ENCODE measurements around the gene PHLDB3. TPM values are rescaled to one million over a fixed set of nuclear protein-coding genes. Genes with fewer than 3 reads are reported as not detected.

Gene PHLDB3
- total RNA-seq, 2 experiments from 2014 or later: 6.0 to 20.6 TPM

DNA sequence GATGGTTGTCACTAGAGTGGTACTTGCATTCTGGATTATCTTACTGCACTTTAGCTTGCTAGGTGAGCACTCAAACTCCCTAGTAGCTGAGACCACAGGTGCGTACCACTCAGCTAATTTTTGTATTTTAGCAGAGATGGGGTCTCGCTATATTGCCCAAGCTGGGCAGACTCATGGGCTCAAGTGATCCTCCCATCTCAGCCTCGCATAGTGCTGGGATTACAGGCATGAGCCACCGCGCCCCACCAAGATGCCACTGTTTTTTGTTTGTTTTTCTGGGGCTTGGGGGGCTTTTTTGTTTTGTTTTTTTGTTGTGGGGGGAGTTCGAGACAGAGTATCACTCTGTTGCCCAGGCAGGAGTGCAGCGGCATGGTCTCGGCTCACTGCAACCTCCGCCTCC lies 56.9 kb downstream of the PHLDB3 start:
- H4K20me1 ChIP-seq (ENCODE audit: insufficient read depth, low read length): no peaks in the 10 kb centered on the region
- H3K4me1 ChIP-seq (ENCODE audit: insufficient read depth, low read length, poor library complexity, severe bottlenecking): no peaks in the 10 kb centered on the region
- no peaks in the 10 kb centered on the region for H3K36me3 ChIP-seq (ENCODE audit: insufficient read depth, low read length)
- H3K4me3 ChIP-seq (ENCODE audit: low read depth, low read length, poor library complexity, severe bottlenecking): no peak overlapping the region
- DNase-seq (ENCODE audit: low spot score): no peak
- ChIA-PET CTCF (ENCODE audit: unreplicated experiment) (interaction anchor here (1.0 to 1.2 kb wide), 2 partner anchors 70 to 72 kb away, joined by 3 to 4 read pairs; no protein-coding TSS in a partner anchor), POLR2A (interaction anchor here (0.6 kb wide), 1 partner anchor 201 kb away, joined by 3 read pairs; no protein-coding TSS in a partner anchor)
- no peaks in the 10 kb centered on the region for H3K79me2 ChIP-seq (ENCODE audit: insufficient read depth, low read depth, low read length)
- no peak for TF ChIP-seq EZH2phosphoT487 (IDR thresholded peaks at IDR 0.05; ENCODE audit: borderline replicate concordance, low read depth, low read length)
- TF ChIP-seq, protein P1, sequence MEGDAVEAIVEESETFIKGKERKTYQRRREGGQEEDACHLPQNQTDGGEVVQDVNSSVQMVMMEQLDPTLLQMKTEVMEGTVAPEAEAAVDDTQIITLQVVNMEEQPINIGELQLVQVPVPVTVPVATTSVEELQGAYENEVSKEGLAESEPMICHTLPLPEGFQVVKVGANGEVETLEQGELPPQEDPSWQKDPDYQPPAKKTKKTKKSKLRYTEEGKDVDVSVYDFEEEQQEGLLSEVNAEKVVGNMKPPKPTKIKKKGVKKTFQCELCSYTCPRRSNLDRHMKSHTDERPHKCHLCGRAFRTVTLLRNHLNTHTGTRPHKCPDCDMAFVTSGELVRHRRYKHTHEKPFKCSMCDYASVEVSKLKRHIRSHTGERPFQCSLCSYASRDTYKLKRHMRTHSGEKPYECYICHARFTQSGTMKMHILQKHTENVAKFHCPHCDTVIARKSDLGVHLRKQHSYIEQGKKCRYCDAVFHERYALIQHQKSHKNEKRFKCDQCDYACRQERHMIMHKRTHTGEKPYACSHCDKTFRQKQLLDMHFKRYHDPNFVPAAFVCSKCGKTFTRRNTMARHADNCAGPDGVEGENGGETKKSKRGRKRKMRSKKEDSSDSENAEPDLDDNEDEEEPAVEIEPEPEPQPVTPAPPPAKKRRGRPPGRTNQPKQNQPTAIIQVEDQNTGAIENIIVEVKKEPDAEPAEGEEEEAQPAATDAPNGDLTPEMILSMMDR (conservative IDR thresholded peaks at IDR 0.05; ENCODE audit: low read length): no peak
- H2AFZ ChIP-seq (ENCODE audit: low read length): no peak overlapping the region
- H3K9me3 ChIP-seq (ENCODE audit: low read length): no peaks in the 10 kb centered on the region
- intact Hi-C loops (cut with micrococcal nuclease; ENCODE audit: unreplicated experiment): loop anchor here (1.0 to 10.0 kb wide), 2 partner anchors 72 to 147 kb away; partner anchors contain the start of genes IRGQ and ZNF576
- BruUV-seq (replicated peaks): no TSS peak
- no peak overlapping the region for H3K27ac ChIP-seq (ENCODE audit: low read depth, low read length, poor library complexity, severe bottlenecking)
- no peak overlapping the region for H3K4me2 ChIP-seq (ENCODE audit: low read length)
- H3K9me2 ChIP-seq (ENCODE audit: insufficient read depth, low read length): no peaks in the 10 kb centered on the region

DNA sequence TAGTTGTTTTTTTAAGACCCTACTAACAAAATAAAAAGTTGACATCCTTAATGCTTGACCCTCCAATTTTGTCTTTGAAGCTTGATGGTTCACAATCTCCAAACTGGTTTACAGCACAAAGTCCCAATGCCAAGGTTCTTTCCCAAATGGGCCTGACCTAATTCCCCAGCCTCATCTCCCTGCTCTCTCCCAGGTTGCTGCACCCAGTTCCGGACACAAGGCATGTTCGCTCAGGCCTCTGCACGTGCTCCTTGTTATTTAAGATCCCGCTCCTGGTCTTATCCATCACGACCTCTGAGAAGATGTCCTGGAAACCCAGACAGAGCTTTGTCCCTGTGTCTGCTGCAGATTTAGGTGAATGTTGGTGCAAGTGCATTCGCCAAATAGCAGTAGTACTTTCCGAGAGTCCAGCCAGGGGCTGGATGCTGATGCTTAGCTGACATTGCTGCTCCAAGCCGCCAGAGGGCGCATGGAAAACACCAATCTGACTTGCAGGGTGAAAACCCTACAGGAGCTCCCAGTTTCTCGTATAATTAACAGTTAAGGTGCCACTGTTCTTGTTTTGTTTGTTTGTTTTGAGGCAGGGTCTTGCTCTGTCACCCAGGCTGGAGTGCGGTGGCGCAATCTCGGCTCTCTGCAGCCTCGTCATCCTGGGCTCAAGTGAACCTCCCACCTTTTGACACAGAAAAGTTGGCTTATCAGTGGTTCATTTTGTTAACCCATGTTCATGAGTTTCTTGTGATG lies 57.6 kb downstream of the PHLDB3 start:
- DNase-seq (ENCODE audit: low spot score): peak; percentile 77
- H3K9me2 ChIP-seq (ENCODE audit: insufficient read depth, low read length): no peaks in the 10 kb centered on the region
- ChIA-PET CTCF (ENCODE audit: unreplicated experiment) (interaction anchor here (1.0 to 1.2 kb wide), 3 partner anchors 71 to 74 kb away, joined by 3 to 7 read pairs (median 4); no protein-coding TSS in a partner anchor), POLR2A (interaction anchor here (0.6 to 0.8 kb wide), 2 partner anchors 202 to 231 kb away, joined by 3 read pairs; no protein-coding TSS in a partner anchor)
- H3K27ac ChIP-seq (ENCODE audit: low read depth, low read length, poor library complexity, severe bottlenecking): no peak overlapping the region
- no peak overlapping the region for H2AFZ ChIP-seq (ENCODE audit: low read length)
- no peaks in the 10 kb centered on the region for H3K4me1 ChIP-seq (ENCODE audit: insufficient read depth, low read length, poor library complexity, severe bottlenecking)
- no peaks in the 10 kb centered on the region for H3K36me3 ChIP-seq (ENCODE audit: insufficient read depth, low read length)
- TF ChIP-seq EZH2phosphoT487 (IDR thresholded peaks at IDR 0.05; ENCODE audit: borderline replicate concordance, low read depth, low read length): no peak
- TF ChIP-seq, protein P1 (conservative IDR thresholded peaks at IDR 0.05; ENCODE audit: low read length): peak; percentile 94
- no peak overlapping the region for H3K4me2 ChIP-seq (ENCODE audit: low read length)
- no peak overlapping the region for H3K4me3 ChIP-seq (ENCODE audit: low read depth, low read length, poor library complexity, severe bottlenecking)
- no TSS peak for BruUV-seq (replicated peaks)
- no peaks in the 10 kb centered on the region for H3K79me2 ChIP-seq (ENCODE audit: insufficient read depth, low read depth, low read length)
- no peaks in the 10 kb centered on the region for H3K9me3 ChIP-seq (ENCODE audit: low read length)
- intact Hi-C loops (cut with micrococcal nuclease; ENCODE audit: unreplicated experiment): loop anchor here (1.0 to 10.0 kb wide), 2 partner anchors 72 to 148 kb away; partner anchors contain the start of genes IRGQ and ZNF576
- no peaks in the 10 kb centered on the region for H4K20me1 ChIP-seq (ENCODE audit: insufficient read depth, low read length)

DNA sequence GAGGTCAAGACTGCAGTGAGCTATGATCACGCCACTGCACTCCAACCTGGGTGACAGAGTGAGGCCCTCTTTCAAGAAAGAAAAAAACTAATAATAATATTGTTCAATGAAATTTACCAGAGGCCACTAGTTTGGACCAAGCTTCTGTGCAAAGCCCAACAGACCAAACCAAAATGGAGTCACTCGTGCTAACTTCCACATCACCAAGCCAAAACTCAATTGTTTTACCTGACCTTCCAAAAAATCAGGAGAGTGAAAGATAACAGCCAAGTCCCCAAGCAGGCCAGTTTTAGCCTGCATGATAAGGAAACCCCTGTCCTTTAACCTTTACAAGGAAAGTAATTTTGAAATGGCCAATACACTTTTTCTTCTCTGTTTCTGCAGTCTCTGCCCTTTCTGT lies 59.1 kb downstream of the PHLDB3 start:
- H4K20me1 ChIP-seq (ENCODE audit: insufficient read depth, low read length): no peaks in the 10 kb centered on the region
- H3K4me3 ChIP-seq (ENCODE audit: low read depth, low read length, poor library complexity, severe bottlenecking): no peak overlapping the region
- H2AFZ ChIP-seq (ENCODE audit: low read length): no peak overlapping the region
- no peaks in the 10 kb centered on the region for H3K4me1 ChIP-seq (ENCODE audit: insufficient read depth, low read length, poor library complexity, severe bottlenecking)
- H3K36me3 ChIP-seq (ENCODE audit: insufficient read depth, low read length): no peaks in the 10 kb centered on the region
- H3K9me3 ChIP-seq (ENCODE audit: low read length): no peaks in the 10 kb centered on the region
- no peak overlapping the region for H3K4me2 ChIP-seq (ENCODE audit: low read length)
- POLR2A ChIA-PET: no interaction called here
- TF ChIP-seq EZH2phosphoT487 (IDR thresholded peaks at IDR 0.05; ENCODE audit: borderline replicate concordance, low read depth, low read length): no peak
- TF ChIP-seq, protein P1 (conservative IDR thresholded peaks at IDR 0.05; ENCODE audit: low read length): no peak
- BruUV-seq (replicated peaks): no TSS peak
- no peaks in the 10 kb centered on the region for H3K9me2 ChIP-seq (ENCODE audit: insufficient read depth, low read length)
- H3K79me2 ChIP-seq (ENCODE audit: insufficient read depth, low read depth, low read length): no peaks in the 10 kb centered on the region
- no peak overlapping the region for H3K27ac ChIP-seq (ENCODE audit: low read depth, low read length, poor library complexity, severe bottlenecking)
- CTCF ChIA-PET (ENCODE audit: unreplicated experiment): no interaction called here
- intact Hi-C loops (cut with micrococcal nuclease; ENCODE audit: unreplicated experiment): loop anchor here (10.0 kb wide), 1 partner anchor 149 kb away; the partner anchor contains the start of genes IRGQ and ZNF576
- no peak for DNase-seq (ENCODE audit: low spot score)

All from OCI-LY7 (cell line).